Amygdala (tissue), 56 donors: ENCODE results near the gene NID1.
A peak's percentile ranks its signal among the peaks of the same experiment; 100 is the strongest.

Experiments
- DNase-seq, 56 donors: peaks; one replicate each; lab custom pipeline; 2025; lab: John Stamatoyannopoulos, UW

Gene NID1

GRCh38 chr1:236064674-236065508, at the start of gene NID1:
TSS of gene NID1 (minus strand) at chr1:236065090. CDS start at chr1:236065079, 11 bp downstream.
- peak in 31 of 56 donors; percentile 11 to 66 (median 26) for DNase-seq

- no peak for DNase-seq
These were observed 49.3 kb upstream of the NID1 start for GRCh38 chr1:236114076-236114747.

GRCh38 chr1:236113324-236114032, 48.6 kb upstream of the NID1 start:
- DNase-seq, result no peak

- DNase-seq, result no peak
These were observed 47.4 kb upstream of the NID1 start for GRCh38 chr1:236112332-236112627.

- DNase-seq, result no peak
These were observed 46.8 kb upstream of the NID1 start for GRCh38 chr1:236111527-236112331.

GRCh38 chr1:236110137-236110536, 45.2 kb upstream of the NID1 start:
- DNase-seq, result no peak

- no peak for DNase-seq
These were observed 43.2 kb upstream of the NID1 start for GRCh38 chr1:236108027-236108648.

GRCh38 chr1:236107121-236107907, 42.4 kb upstream of the NID1 start:
- no peak for DNase-seq

GRCh38 chr1:236103646-236104218, 38.8 kb upstream of the NID1 start:
- DNase-seq, result peak in 35 of 56 donors; percentile 2 to 75 (median 22)

- no peak for DNase-seq
These were observed 38.2 kb upstream of the NID1 start for GRCh38 chr1:236103059-236103458.

GRCh38 chr1:236102611-236103010, 37.7 kb upstream of the NID1 start:
- no peak for DNase-seq

GRCh38 chr1:236101233-236102200, 36.6 kb upstream of the NID1 start:
- no peak for DNase-seq

- DNase-seq, result no peak
These were observed 35.9 kb upstream of the NID1 start for GRCh38 chr1:236100799-236101198.

GRCh38 chr1:236099355-236099974, 34.6 kb upstream of the NID1 start:
- DNase-seq, result no peak

GRCh38 chr1:236098267-236098666, 33.4 kb upstream of the NID1 start:
- no peak for DNase-seq

GRCh38 chr1:236096660-236097482, 32.0 kb upstream of the NID1 start:
- peak in 37 of 56 donors; percentile 1 to 100 (median 56) for DNase-seq
